ENCODE measurements around the gene CLCN7.

GRCh38 chr16:1502092-1503004 is 27.5 kb upstream of the CLCN7 start:
- TF ChIP-seq CTCF (IDR thresholded peaks at IDR 0.05) (no peak), POLR2A (IDR thresholded peaks at IDR 0.05) (no peak)

Data from prostate gland (tissue), 2 donors.